ENCODE measurements around the gene MAPK6.

MAPK6 gene

DNA sequence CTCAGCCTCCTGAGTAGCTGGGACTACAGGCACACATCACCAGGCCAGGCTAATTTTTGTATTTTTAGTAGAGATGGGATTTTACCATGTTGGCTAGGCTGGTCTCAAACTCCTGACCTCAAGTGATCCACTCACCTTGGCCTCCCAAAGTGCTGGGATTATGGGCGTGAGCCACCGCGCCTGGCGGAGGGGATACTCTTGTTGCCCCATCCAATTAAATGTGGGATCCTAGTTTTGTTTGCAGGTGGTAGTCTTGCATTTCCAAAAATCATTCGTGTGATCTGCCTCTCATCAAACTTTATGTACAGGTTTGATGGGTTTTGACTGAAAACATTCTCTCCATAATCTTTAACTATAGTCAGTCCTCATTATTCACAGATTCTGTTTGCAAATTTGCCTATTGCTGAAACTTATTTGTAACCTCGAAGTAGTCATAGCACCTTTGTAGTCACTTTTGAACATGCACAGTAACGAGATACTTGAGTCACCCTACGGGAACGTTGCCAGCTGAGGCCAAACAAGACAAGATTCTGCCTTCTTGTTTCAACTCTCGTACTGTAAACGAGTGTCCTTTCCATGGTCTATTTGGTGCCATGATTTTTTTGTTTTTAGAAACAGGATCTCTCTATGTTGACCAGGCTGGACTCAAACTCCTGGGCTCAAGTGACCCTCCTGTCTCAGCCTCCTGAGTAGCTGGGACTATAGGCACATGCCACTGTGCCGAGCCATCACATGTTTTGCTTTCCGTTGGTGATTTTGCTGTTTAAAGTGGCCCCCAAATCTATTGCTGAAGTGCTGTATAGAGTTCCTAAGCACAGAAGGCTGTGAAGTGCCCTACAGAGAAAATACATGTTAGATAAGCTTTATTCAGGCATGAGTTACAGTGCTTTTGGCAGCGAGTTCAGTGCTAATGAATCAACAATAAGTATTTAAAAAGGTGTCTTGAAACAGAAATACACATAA, 8.1 kb upstream of the MAPK6 start:
- DNase-seq (ENCODE audit: low read depth in 1 of 2, low spot score in 1 of 2): peak in 1 of 2 donors; percentile 45

DNA sequence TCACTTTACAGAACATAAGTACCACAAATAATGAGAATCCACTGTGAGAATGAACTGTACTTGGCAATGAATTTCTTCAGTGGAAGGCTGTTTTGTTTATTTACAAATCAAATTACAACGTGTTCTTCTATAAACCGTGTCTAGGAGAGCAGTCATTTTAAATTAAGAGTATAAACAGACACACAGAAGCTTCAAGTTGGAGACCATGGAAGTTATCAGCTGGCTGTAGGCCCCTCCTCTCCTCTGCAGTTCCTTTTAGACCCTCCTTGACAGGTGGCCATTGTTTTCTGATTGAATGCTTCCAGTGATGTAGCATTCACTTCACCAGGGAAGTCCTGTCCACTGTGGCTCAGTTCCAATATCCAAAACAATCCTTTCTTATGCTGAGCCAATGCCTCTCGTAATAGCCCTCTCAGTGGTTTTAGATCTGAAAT, 7.3 kb upstream of the MAPK6 start:
- no peak for DNase-seq (ENCODE audit: low read depth in 1 of 2, low spot score in 1 of 2)

DNA sequence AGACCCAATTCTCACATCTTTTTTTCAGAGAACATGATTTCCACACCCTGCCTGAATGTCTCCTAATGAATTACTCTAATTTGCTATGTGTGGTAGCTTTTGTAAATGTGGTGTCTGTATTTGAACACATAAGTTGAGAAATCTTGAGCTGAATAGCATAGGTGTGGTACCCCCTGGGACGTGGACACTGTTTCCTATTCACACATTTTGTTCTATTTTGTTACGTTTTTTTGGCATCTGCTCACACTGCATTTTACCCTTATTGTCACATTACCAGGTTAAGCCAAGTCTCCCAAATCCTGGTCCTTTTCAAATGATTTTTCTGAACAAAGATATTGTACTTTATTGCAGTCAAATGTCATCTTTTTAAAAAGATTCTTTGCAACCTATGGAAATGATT, 6.8 kb upstream of the MAPK6 start:
- no peak for DNase-seq (ENCODE audit: low read depth in 1 of 2, low spot score in 1 of 2)

DNA sequence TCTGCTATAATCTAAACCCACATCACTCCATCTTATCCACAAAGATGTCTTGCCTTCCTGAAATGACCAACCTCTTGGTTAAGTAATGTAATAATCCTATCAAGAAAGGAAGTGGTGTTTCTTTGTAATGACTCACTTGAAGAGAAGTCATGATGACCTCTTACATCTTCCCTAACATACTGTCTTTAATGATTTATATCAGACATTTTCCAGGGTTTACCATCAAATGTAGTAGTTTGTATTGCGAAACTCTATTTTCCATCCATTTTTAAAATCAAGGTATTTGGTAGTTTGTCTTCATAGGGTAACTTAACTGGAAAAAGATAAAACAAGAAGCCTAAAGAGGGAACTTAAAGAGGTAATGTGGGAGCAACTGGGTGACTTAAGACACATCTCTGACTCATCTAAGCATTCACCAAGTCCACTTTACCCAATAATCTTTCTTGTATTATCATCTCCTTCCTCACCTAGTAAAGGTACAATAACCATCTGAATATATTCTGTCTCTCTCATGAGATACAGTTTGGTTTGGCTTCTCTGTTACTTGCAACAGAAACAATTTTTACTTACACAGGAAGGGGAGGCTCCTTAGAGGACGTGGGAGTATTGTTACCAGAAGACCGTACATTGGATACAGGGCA, 5.7 kb upstream of the MAPK6 start:
- DNase-seq (ENCODE audit: low read depth in 1 of 2, low spot score in 1 of 2): no peak

DNA sequence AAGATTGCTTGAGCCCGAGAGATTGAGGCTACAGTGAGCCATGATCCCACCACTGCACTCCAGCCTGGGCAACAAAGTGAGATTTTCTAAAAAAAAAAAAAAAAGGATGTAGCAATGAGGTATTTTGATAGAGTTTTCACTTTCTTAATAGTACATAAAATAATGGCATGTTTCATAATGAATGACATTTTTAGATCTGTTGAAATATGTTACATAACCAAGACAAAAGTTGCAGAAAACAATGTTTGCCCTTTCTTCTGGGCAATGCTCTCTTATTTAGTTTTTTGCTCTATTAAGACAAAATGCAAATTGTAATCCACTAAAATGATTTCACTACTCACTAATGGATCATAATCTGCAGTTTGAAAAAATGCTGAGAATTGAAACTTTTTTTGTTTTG, 4.4 kb upstream of the MAPK6 start:
- no peak for DNase-seq (ENCODE audit: low read depth in 1 of 2, low spot score in 1 of 2)

DNA sequence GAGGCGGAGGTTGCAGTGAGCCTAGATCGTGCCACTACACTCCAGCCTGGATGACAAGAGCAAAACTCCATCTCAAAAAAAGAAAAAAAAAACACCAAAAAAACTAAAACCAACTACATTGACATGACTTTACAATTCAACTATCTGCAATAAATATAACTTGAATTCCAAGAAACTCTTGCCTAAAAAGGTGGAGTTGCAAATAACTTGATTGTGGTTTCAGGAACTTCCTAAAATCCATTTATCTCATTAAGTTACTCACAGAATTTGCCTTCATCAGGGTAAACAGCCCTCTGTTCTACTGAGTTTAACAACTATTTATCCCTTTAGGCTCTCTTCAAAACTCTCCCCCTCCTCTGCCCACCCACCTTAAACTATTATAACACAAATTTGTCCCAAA, 2.7 kb upstream of the MAPK6 start:
- no peak for DNase-seq (ENCODE audit: low read depth in 1 of 2, low spot score in 1 of 2)

DNA sequence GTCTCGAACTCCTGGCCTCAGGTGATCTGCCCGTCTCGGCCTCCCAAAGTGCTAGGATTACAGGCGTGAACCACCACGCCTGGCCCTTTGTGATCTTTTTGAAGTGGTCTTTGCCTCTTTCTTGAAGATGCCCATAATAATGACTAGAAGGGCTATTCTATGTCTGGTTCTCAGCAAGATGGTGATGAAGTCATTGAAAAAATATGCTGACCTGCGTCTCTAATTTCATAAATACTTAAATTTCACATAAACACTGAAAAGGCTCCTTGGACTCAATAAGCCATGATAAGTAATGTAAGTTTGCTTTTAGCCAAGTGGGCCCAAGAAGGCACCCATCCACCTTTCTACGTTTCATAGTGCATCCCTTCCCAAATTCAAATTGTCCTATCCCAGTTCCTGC, 775 bp upstream of the MAPK6 start:
- DNase-seq (ENCODE audit: low read depth in 1 of 2, low spot score in 1 of 2): no peak

DNA sequence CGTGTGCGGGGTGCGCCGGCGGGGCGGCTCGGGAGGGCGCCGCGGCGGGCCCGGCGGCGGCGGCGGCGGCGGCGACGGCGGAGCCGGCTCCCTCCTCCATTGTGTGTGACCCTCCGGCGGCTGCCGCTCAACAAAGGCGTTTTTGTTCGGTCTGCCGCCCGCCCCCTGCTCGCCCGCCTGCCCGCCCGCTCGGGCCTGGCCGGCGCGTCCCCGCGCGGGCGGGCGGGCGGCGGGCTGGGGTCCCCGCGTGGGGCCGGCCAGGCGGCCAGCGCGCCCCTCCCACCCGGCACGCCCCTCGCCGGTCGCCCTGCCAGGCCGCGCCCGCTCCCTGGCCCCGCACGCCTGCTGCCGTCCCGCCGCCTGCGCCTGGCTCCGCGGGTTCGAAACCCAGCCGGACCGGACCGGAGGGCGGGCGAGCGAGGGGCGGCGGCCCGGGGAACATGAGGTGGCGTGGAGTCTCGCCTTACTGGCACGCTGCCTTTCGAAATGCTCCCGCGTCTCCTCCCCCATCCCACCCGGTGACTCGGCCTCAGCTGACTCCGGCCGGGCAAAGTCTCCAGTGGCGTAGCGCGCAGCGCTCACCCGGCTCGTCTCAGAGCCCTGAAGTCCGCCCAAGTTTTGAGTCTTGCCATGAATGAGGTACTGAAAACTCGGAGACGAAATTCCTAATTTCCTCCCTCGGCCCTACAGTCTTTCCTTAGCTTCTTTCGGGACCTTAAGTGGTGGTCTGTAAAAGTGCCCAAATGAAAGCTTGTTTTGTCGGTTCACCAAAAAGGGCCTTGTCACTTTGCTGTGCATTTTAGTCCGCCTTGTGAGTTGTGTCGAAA, 588 bp downstream of the MAPK6 start:
- peak; percentile 39 to 48 for DNase-seq (ENCODE audit: low read depth in 1 of 2, low spot score in 1 of 2)

DNA sequence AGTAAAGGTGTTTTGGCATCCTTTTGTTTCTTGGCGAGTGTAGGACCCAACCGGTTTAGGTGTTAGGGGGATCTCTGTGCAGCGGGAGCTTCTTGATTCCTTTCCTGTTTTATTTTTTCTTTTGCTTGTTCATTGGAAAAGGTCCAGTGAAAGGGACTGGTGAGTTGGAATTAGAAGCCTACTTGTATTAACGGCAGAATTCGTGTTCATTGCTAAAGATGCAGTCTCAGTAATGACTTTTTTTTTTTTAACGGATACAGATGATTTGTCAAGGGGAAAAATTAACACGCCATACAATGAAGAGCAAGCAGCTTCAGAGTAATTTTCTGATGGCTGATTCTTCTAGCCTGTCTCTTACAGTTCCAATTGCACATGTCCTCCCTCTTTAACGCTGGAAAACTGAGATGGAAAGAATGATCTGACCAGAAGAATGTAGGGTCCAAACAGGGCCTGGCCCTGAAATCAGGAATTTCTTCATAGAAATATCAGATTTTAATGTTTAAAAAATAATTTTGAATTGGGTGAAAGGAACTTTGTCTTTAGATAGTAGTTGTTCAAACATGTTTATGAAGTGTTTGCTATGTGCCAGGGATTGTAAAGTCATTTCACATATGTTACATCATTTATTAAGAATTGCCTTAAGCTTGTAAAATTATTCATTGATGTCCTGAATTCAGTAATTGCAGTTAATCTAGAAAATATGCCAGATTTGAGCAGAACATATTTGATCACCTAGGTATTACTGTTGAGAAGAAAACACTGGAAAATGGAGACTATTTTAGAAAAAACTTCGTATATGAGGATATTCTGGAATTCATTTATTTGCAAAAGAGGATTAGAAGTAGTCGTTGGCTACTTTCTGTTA, 1.4 kb downstream of the MAPK6 start:
- no peak for DNase-seq (ENCODE audit: low read depth in 1 of 2, low spot score in 1 of 2)

DNA sequence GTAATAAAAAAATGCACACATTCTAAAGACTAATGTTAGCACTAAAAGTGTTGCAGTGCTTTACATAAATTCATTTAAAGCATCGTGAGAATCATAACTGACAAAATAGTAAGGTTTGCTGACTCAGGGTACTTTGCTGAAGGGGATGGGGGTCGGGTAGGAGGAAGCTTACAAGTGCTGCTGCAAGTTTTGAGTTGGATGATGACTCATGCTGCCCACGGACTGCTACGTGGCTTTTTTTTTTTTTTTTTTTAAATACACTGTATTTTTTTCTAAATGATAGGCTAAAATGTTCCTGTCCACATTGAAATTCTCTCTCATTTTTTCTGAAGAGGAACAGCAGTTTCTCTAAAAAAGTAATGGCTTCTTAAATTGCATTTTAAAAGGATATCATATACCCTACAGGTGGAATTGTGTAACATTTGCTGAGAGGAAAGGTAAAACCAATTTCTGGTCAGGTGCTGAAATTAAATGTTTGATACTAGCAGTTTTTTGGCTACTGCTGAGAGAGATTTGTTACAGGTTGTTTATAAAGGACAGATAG, 2.2 kb downstream of the MAPK6 start:
- peak in 1 of 2 donors; percentile 69 for DNase-seq (ENCODE audit: low read depth in 1 of 2, low spot score in 1 of 2)

DNA sequence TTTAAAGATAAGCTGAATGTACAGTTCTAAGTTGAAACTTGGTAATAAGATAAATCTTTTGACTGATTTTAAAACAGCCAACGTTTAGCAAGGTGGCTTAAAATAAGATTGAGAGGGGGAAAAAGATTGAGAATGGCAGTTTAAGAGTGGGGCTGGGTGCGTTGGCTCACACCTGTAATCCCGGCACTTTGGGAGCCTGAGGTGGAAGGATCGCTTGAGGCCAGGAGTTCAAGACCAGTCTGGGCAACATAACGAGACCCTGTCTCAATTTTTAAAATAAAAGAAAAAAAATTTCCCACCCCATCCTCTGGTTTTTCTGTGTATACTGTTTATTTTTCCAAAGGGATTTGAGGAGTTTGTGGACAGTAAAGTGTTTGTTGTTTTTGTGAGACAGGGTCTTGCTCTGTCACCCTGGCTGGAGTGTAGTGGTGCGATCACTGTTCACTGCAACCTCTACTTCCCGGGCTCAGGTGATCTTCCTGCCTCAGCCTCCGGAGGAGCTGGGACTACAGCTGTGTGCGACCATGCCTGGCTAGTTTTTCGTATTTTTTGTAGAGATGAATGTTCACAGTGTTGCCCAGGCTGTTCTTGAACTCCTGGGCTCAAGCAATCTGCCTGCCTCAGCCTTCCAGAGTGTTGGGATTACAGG, 3.0 kb downstream of the MAPK6 start:
- DNase-seq (ENCODE audit: low read depth in 1 of 2, low spot score in 1 of 2): no peak

DNA sequence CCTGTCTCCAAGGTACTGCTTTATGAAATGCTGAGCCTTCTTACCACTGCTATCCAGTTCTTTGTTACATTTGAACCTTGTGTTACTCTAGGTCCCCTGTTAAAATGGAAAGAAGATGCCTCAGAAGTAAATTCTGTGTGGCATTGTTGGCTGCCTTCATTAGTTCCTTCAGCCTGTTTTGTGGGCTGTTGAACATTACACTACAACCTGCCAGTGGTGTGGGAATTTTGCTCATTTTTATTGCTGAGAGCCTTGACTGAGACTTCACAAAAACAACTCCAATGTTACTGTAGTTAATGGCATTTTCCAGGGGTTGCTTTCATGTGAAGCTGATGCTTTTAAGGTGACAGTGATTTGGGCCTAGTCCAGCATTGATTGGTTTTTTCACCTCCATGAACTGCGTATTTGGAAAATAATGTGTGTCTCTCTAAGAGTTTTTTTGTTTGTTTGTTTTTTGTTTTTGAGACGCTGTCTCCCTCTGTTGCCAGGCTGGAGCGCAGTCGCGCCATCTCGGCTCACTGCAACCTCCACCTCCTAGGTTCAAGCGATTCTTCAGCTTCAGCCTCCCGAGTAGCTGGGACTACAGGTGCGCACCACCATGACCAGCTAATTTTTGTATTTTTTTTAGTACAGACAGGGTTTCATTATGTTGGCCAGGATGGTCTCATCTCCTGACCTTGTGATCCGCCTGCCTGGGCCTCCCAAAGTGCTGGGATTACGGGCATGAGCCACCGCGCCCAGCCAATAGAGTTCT, 4.3 kb downstream of the MAPK6 start:
- DNase-seq (ENCODE audit: low read depth in 1 of 2, low spot score in 1 of 2): no peak

DNA sequence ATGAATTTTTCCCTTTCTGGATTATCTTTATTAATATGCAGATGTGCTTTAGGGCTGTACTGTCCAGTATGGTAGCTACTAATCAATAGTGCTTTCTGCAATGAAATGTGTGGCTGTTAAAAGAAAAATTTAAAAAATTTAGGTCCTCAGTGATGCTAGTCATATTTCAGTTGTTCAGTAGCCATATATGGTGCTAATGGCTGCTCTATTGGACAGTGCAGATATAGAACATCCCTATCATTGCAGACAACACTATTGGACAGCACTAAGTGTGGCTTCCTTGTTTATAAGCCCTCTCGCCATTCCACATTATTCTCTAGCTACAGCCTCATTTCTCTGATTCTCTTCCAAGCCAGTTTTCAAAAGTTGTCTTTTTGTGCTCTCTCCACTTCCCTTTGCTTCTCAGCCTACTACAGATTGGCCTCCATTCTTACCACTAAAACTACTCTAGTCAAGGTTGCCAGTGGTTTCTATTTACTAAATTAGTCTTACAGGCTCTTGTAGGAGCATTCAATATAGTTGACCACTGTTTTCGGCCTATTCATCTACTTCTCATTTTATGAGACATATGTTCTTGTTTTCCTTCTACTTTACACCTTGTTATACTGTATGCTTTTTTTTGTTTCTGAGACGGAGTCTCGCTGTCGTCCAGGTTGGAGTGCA, 9.5 kb downstream of the MAPK6 start:
- no peak for DNase-seq (ENCODE audit: low read depth in 1 of 2, low spot score in 1 of 2)

DNA sequence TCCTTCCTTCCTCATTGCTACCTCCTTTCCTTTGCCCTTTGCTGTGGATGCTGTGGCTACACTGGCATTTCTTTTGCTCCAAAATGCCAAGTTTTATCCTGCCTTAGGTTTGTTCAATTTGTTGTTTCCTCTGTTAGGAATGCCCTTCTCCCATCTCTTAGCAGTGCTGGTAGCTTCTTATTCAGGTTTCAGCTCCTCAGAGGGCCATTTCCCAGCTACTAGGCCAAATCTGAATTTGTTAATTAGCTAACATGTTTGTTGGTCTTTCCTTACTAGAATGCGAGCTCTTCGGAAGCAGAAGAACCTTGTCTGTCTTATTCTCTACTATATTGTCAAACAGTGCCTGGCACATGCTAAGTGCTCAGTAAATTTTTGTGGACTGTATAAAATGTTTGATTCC, 11.0 kb downstream of the MAPK6 start:
- no peak for DNase-seq (ENCODE audit: low read depth in 1 of 2, low spot score in 1 of 2)

DNA sequence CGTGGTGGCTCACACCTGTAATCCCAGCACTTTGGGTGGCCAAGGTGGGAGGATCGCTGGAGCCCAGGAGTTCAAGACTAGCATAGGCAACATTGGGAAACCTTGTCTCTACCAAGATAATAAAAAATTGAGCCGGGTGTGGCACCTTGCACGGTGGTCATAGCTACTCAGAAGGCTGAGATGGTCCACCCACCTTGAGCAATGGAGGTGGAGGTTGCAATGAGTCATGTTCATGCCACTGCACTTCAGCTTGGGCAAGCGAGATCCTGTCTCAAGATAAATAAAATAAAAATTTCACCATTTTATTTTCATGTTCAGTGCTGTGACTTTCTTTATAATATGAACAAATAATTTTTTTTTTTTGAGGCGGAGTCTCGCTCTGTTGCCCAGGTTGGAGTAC, 12.5 kb downstream of the MAPK6 start:
- no peak for DNase-seq (ENCODE audit: low read depth in 1 of 2, low spot score in 1 of 2)

DNA sequence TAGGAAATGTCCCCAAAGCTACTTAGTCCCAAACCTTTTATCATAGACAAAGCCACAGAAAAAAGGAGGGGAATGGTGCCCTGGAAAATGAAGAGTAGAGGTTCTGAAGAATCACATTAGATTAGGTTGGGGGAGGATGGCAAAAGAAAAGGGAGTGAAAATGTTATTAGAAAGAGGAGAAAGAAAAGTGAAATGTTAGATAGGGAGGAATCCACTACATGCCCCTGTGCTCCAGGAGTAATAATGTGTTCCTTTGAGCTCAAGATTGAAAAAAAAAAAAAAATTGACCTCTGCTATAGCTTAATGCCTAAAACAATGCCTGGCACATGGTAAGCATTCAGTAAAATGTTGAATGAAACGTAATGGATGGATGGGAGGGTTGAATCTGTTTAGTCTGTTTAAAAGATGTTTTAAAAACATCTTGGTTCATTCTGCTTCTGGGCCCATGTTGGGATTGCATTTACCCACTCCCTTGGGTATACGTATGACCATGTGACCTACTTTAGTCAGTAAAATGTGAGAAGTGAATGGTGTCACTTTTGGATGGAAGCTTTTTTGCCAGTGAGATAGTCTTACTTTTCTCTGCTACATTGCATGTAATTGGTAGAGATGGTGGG, 19.0 kb downstream of the MAPK6 start:
- no peak for DNase-seq (ENCODE audit: low read depth in 1 of 2, low spot score in 1 of 2)

DNA sequence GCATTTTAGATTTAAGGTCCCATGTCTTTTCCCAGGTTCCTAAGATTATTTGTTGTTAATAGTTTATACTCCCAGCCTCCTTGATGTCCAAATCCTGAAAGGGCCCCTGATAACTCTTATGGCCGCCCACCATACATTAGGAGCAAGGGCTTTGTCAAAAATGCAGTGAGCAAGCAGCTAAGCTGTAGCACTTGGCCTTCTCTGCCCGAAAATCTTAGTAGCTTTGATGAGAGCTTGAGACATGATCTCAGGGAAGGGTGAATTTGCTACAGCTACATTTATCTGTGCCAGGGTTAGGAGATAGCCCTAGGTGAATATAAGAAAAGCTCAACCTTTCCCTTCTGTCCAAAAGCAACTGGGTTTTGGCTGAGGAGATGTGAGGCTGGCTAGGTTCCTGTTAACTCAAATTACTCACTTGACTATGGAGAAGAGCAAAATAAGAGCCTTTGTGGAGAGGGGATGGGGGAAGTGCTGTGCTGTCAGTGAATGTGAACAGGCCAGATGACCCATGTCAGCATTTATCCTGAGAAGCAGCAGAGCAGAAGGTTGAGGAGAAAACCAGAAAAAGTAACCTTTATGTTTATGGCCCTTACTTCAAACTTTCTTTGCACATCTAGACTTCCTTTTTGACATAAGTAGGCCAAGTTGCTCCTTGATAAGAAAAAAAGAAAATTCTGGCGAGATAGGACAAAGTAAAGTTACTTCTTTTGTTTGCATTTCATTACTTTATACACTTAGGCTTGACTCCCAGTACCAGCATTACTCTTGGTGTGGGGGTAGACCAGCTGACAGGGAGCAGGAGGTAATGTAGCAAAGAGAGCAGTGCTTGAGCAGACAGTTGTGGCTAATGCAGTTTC, 21.1 kb downstream of the MAPK6 start:
- DNase-seq (ENCODE audit: low read depth in 1 of 2, low spot score in 1 of 2): no peak
